ENCODE measurements around the gene ISX. TPM values are rescaled to one million over a fixed set of nuclear protein-coding genes. Genes with fewer than 3 reads are reported as not detected.

ISX gene
- total and polyA plus RNA-seq, 10 of the 15 experiments (the other 5 are each of a cell fraction or from before 2014, with no cell fraction given), result 0.05 to 0.66 (median 0.25) TPM

GRCh38 chr22:35092406-35092805 lies 26.4 kb downstream of the ISX start:
- DNase-seq (ENCODE audit: low read depth, low spot score), result no peak
- FAIRE-seq, result no peak
- POLR2A ChIA-PET, result no interaction called here
- SMC1A ChIA-PET (ENCODE audit: uncharacterized antibody, unreplicated experiment), result interaction anchor here (1.3 kb wide), 1 partner anchor 58 kb away, joined by 3 read pairs; no protein-coding TSS in a partner anchor
- no peaks in the 10 kb centered on the region for H4K20me1 ChIP-seq (ENCODE audit: control insufficient read depth, insufficient read depth)
- H3K4me1 ChIP-seq (ENCODE audit: control insufficient read depth, insufficient read depth, low read length), result peaks cover 14% of the 10 kb centered on the region
- H3K9ac ChIP-seq (ENCODE audit: control insufficient read depth, insufficient read depth, low read length), result no peak overlapping the region
- 11% methylated on average over 1 of the region's 1 CpG for WGBS (ENCODE audit: insufficient coverage, insufficient replicate concordance, low lambda C conversion rate, missing lambda C conversion rate)
- no peak overlapping the region for H3K4me2 ChIP-seq (ENCODE audit: control insufficient read depth, insufficient read depth)
- in situ Hi-C loops (cut with MboI) (no loop called here), intact Hi-C loops (cut with micrococcal nuclease; ENCODE audit: unreplicated experiment) (no loop called here)
- no peak overlapping the region for H3K27ac ChIP-seq (ENCODE audit: control insufficient read depth, insufficient read depth)
- no peaks in the 10 kb centered on the region for H3K36me3 ChIP-seq (ENCODE audit: control insufficient read depth in 2 of 2, insufficient read depth in 2 of 2, low read length in 1 of 2)
- H2AFZ ChIP-seq (ENCODE audit: control insufficient read depth, low read depth, low read length), result no peak overlapping the region
- CTCF ChIA-PET, result interaction anchor here (0.5 kb wide), 1 partner anchor 9 kb away, joined by 3 read pairs; no protein-coding TSS in a partner anchor
- RAD21 ChIA-PET (ENCODE audit: unreplicated experiment), result no interaction called here
- H3K9me3 ChIP-seq (replicated peaks; ENCODE audit: control insufficient read depth, insufficient read depth, low read length), result peaks cover 12% of the 10 kb centered on the region
- no peaks in the 10 kb centered on the region for H3K79me2 ChIP-seq (ENCODE audit: control insufficient read depth, insufficient read depth, low read length)
- BruUV-seq (replicated peaks), result no TSS peak
- H3K27me3 ChIP-seq (replicated peaks in 1 of 2; ENCODE audit: control insufficient read depth in 2 of 2, insufficient read depth in 2 of 2, low read length in 1 of 2), result no peaks in the 10 kb centered on the region
- no peak for TF ChIP-seq PAX5 (IDR thresholded peaks at IDR 0.05; ENCODE audit: borderline replicate concordance, low read depth, low read length)
- H3K4me3 ChIP-seq, result no peak overlapping the region
- no peak for ATAC-seq

GRCh38 chr22:35098921-35099320 lies 33.0 kb downstream of the ISX start:
- ChIA-PET CTCF (no interaction called here), RAD21 (ENCODE audit: unreplicated experiment) (interaction anchor here (1.0 kb wide), 1 partner anchor 52 kb away, joined by 3 read pairs; no protein-coding TSS in a partner anchor), SMC1A (ENCODE audit: uncharacterized antibody, unreplicated experiment) (no interaction called here), POLR2A (no interaction called here)
- no peak overlapping the region for H3K27ac ChIP-seq (ENCODE audit: control insufficient read depth, insufficient read depth)
- in situ Hi-C loops (cut with MboI), result no loop called here
- TF ChIP-seq RB1 (IDR thresholded peaks at IDR 0.05; ENCODE audit: borderline replicate concordance) (no peak), BCL11A (IDR thresholded peaks at IDR 0.05; ENCODE audit: low read depth, low read length) (no peak), GABPA (IDR thresholded peaks at IDR 0.05; ENCODE audit: low read depth) (no peak), CEBPB (IDR thresholded peaks at IDR 0.05; ENCODE audit: borderline replicate concordance in 1 of 2, low read depth in 2 of 2, low read length in 2 of 2) (no peak), ZNF24 (IDR thresholded peaks at IDR 0.05) (no peak), LARP7 (IDR thresholded peaks at IDR 0.05) (no peak), NFXL1 (IDR thresholded peaks at IDR 0.05; ENCODE audit: borderline replicate concordance) (no peak)
- no peak overlapping the region for H3K4me3 ChIP-seq
- H4K20me1 ChIP-seq (ENCODE audit: control insufficient read depth, insufficient read depth), result no peaks in the 10 kb centered on the region
- intact Hi-C loops (cut with micrococcal nuclease; ENCODE audit: unreplicated experiment), result no loop called here
- WGBS (ENCODE audit: insufficient coverage, insufficient replicate concordance, low lambda C conversion rate, missing lambda C conversion rate), result 50% methylated on average over 3 of the region's 3 CpGs
- H3K27me3 ChIP-seq (replicated peaks in 1 of 2; ENCODE audit: control insufficient read depth in 2 of 2, insufficient read depth in 2 of 2, low read length in 1 of 2), result no peaks in the 10 kb centered on the region
- H3K4me2 ChIP-seq (ENCODE audit: control insufficient read depth, insufficient read depth), result no peak overlapping the region
- no peak overlapping the region for H2AFZ ChIP-seq (ENCODE audit: control insufficient read depth, low read depth, low read length)
- no peaks in the 10 kb centered on the region; the same call in 2 of the 3 replicates for H3K9me3 ChIP-seq (replicated peaks; ENCODE audit: control insufficient read depth, insufficient read depth, low read length)
- H3K4me1 ChIP-seq (ENCODE audit: control insufficient read depth, insufficient read depth, low read length), result peaks cover 18% of the 10 kb centered on the region
- BruUV-seq (replicated peaks), result no TSS peak
- no peak for DNase-seq (ENCODE audit: low read depth, low spot score)
- FAIRE-seq, result no peak
- H3K36me3 ChIP-seq (ENCODE audit: control insufficient read depth in 2 of 2, insufficient read depth in 2 of 2, low read length in 1 of 2), result no peaks in the 10 kb centered on the region
- ATAC-seq, result no peak
- no peak overlapping the region for H3K9ac ChIP-seq (ENCODE audit: control insufficient read depth, insufficient read depth, low read length)
- no peaks in the 10 kb centered on the region for H3K79me2 ChIP-seq (ENCODE audit: control insufficient read depth, insufficient read depth, low read length)

All from GM12878 (cell line).